Ovary (tissue), 3 donors: ENCODE data around the gene GPC6.

Source experiments
- CTCF ChIP-seq, 3 donors: fragments of 450-650 bp in 2 of 3; fragments of 200-600 bp in 1 of 3; IDR thresholded peaks; one replicate each; pipeline versions ENCODE4 v1.5.1 to v1.8.0; 2016 to 2022; ENCODE audit warnings: antibody characterized with exemption in 3 of 3, mild to moderate bottlenecking in 1 of 3
- POLR2A ChIP-seq: fragments of 450-650 bp; IDR thresholded peaks from one replicate; pipeline ENCODE4 v1.6.1; 2017; ENCODE audit warnings: antibody characterized with exemption, mild to moderate bottlenecking, moderate library complexity
- donor health status: DM: no; HTN: no; CAD: no.

DNA sequence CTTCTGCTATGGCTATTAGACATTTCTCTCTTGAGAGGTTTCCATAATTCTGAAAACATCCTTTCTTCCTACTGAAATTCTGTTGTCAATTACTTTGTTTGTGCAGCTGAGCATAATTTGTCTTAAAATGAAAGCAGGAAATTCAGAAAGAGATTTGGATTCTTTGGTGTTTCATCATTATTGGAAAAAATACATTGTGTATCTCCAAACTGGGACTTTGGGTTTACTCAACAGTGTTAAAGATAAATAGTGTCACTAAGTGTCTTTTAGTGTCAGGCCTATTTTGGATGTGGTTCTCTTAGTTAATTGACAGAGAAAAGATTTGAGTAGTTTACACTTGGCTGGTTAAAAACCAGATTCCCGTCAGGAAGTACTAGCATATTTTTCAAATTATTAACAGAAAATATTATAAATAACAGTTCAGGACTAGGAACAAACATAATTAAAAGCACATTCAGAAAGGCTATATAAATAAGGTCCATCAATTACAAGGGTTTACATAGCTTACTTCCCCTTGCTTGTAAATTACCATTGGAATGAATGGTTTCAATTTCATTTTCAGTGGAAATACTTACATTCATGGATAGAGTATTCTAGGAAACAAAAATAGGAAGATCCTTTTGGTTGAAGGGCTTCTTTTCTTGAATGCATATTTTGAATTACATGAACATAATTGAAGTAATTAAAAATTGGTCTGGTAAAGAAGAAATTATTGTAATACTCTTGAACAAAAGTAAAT lies 483.1 kb downstream of the GPC6 start:
- no peak for TF ChIP-seq POLR2A
- no peak for TF ChIP-seq CTCF (IDR thresholded peaks at IDR 0.05)
